GM23338 (cell line): ENCODE data around the gene PSMD6. TPM values are rescaled to one million over a fixed set of nuclear protein-coding genes. Genes with fewer than 3 reads are reported as not detected.

Experiments used
- ATAC-seq: fragments of 200-7000 bp; cut with Tn5 transposase; 3 replicates; pipeline ENCODE4 v1.9.1; 2020
- DNase-seq: peaks from one replicate; pipeline ENCODE4 v3.0.0-alpha.2; 2015; ENCODE audit warnings: low spot score
- H2AFZ ChIP-seq: fragments of 200-600 bp; sonication (generic); 2 replicates; pipeline ENCODE4 v1.8.0; 2016; ENCODE audit warnings: antibody characterized with exemption, mild to moderate bottlenecking, moderate library complexity
- H3F3A ChIP-seq: fragments of 200-600 bp; sonication (generic); replicated peaks from 2 replicates; pipeline ENCODE4 v1.8.0; 2017; ENCODE audit warnings: antibody characterized with exemption, mixed run types, low read depth
- H3K27ac ChIP-seq: fragments of 200-600 bp; sonication (generic); 2 replicates; pipeline ENCODE4 v1.6.1; 2016; ENCODE audit warnings: low read depth
- H3K27me3 ChIP-seq: fragments of 200-600 bp; sonication (generic); 2 replicates; pipeline ENCODE4 v1.8.0; 2016; ENCODE audit warnings: mild to moderate bottlenecking, mixed run types, moderate library complexity; ENCODE audit not compliant: insufficient read depth
- H3K36me3 ChIP-seq: fragments of 200-600 bp; sonication (generic); 2 replicates; pipeline ENCODE4 v1.8.0; 2016; ENCODE audit warnings: mild to moderate bottlenecking; ENCODE audit not compliant: insufficient read depth
- H3K4me1 ChIP-seq: fragments of 200-600 bp; sonication (generic); 2 replicates; pipeline ENCODE4 v1.8.0; 2016; ENCODE audit warnings: mild to moderate bottlenecking, moderate library complexity; ENCODE audit not compliant: insufficient read depth
- H3K4me2 ChIP-seq: fragments of 200-600 bp; sonication (generic); 2 replicates; pipeline ENCODE4 v1.7.1; 2017; ENCODE audit warnings: mixed run types
- H3K4me3 ChIP-seq: fragments of 200-600 bp; sonication (generic); 2 replicates; pipeline ENCODE4 v1.6.1; 2016; ENCODE audit warnings: mixed run types
- H3K79me2 ChIP-seq: fragments of 200-600 bp; sonication (generic); replicated peaks from 2 replicates; pipeline ENCODE4 v1.8.0; 2017; ENCODE audit warnings: mild to moderate bottlenecking; ENCODE audit not compliant: insufficient read depth
- H3K9me2 ChIP-seq: fragments of 200-600 bp; sonication (generic); 2 replicates; pipeline ENCODE4 v1.8.0; 2017; ENCODE audit not compliant: insufficient read depth
- H4K20me1 ChIP-seq: fragments of 200-600 bp; sonication (generic); replicated peaks from 2 replicates; pipeline ENCODE4 v1.8.0; 2017; ENCODE audit warnings: mild to moderate bottlenecking; ENCODE audit not compliant: insufficient read depth
- H3K27ac Mint-ChIP-seq: 2 replicates; pipeline ENCODE4 v1.8.0; 2020; ENCODE audit warnings: inconsistent platforms, mild to moderate bottlenecking, moderate library complexity, mixed read lengths
- H3K27me3 Mint-ChIP-seq: 3 replicates; pipeline ENCODE4 v1.8.0; 2022; ENCODE audit warnings: low read depth, mild to moderate bottlenecking, moderate library complexity, mixed read lengths, inconsistent platforms; ENCODE audit not compliant: insufficient read depth, poor library complexity
- H3K36me3 Mint-ChIP-seq: 3 replicates; pipeline ENCODE4 v1.8.0; 2021; ENCODE audit warnings: low read depth, mild to moderate bottlenecking, inconsistent platforms, moderate library complexity, mixed read lengths
- H3K4me1 Mint-ChIP-seq: 3 replicates; pipeline ENCODE4 v1.8.0; 2020; ENCODE audit warnings: mild to moderate bottlenecking, inconsistent platforms, mixed read lengths
- H3K4me3 Mint-ChIP-seq: 3 replicates; pipeline ENCODE4 v1.8.0; 2021; ENCODE audit warnings: moderate library complexity, mild to moderate bottlenecking, inconsistent platforms, mixed read lengths
- H3K9me3 Mint-ChIP-seq: 3 replicates; pipeline ENCODE4 v1.8.0; 2020; ENCODE audit warnings: moderate library complexity, mild to moderate bottlenecking, inconsistent platforms, mixed read lengths
- CREB1 ChIP-seq: fragments of 250-450 bp; sonication (Bioruptor Pico); IDR thresholded peaks from 2 replicates; pipeline ENCODE4 v1.5.0; 2020; ENCODE audit warnings: low read depth, mild to moderate bottlenecking, moderate library complexity
- EZH2 ChIP-seq: fragments of 200-600 bp; sonication (generic); IDR thresholded peaks from one replicate; pipeline ENCODE4 v1.8.0; 2017; ENCODE audit warnings: antibody characterized with exemption, mild to moderate bottlenecking, low read depth; ENCODE audit not compliant: unreplicated experiment
- JUNB ChIP-seq: IDR thresholded peaks from one replicate; pipeline ENCODE4 v1.6.1; 2016; ENCODE audit warnings: antibody characterized with exemption; ENCODE audit not compliant: unreplicated experiment
- POLR2AphosphoS5 ChIP-seq: IDR thresholded peaks from 2 replicates; pipeline ENCODE4 v1.6.1; 2016; ENCODE audit warnings: antibody characterized with exemption, low read depth
- STAT1 ChIP-seq: IDR thresholded peaks from one replicate; pipeline ENCODE4 v1.6.1; 2016; ENCODE audit warnings: antibody characterized with exemption; ENCODE audit not compliant: unreplicated experiment
- ZNF462 ChIP-seq: fragments of 250-450 bp; sonication (Bioruptor Pico); IDR thresholded peaks from 2 replicates; pipeline ENCODE4 v1.5.0; 2020; ENCODE audit warnings: mild to moderate bottlenecking, moderate library complexity
- polyA plus RNA-seq: library from polyadenylated mRNA; unstranded; fragments of >200 nt; fragmentation: Nextera tagmentation; extraction: Ambion mirVana; gene quantifications from 2 replicates; pipeline ENCODE4 v1.2.1, GENCODE V29; 2016
- total RNA-seq: library from RNA; depleted of rRNA; stranded (reverse); fragments of >200 nt; shearing (Covaris generic); gene quantifications from 2 replicates; pipeline ENCODE4 v1.2.3, GENCODE V29; 2014
- TF ChIP-seq, protein P1 (sequence below): IDR thresholded peaks from 2 replicates; pipeline ENCODE4 v1.6.1; 2016; ENCODE audit warnings: antibody characterized with exemption

The PSMD6 gene
- total and polyA plus RNA-seq, 2 experiments from 2014 or later: 98.1 to 205 TPM

- no peak for TF ChIP-seq ZNF462
- TF ChIP-seq EZH2: no peak
- TF ChIP-seq STAT1: no peak
- TF ChIP-seq, protein P1, sequence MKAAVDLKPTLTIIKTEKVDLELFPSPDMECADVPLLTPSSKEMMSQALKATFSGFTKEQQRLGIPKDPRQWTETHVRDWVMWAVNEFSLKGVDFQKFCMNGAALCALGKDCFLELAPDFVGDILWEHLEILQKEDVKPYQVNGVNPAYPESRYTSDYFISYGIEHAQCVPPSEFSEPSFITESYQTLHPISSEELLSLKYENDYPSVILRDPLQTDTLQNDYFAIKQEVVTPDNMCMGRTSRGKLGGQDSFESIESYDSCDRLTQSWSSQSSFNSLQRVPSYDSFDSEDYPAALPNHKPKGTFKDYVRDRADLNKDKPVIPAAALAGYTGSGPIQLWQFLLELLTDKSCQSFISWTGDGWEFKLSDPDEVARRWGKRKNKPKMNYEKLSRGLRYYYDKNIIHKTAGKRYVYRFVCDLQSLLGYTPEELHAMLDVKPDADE: no peak
Measured at GRCh38 chr3:63973406-63973805, 49.9 kb downstream of the PSMD6 start (continued).

- Mint-ChIP-seq H3K27me3 (no peaks in the 10 kb centered on the region), H3K4me1 (peaks cover 64% of the 10 kb centered on the region), H3K36me3 (no peaks in the 10 kb centered on the region), H3K9me3 (no peaks in the 10 kb centered on the region), H3K4me3 (no peak overlapping the region), H3K27ac (no peak overlapping the region)
- no peaks in the 10 kb centered on the region for H3F3A ChIP-seq
- peak overlapping the region; percentile 49; the same call in 1 of the 2 replicates for H3K4me2 ChIP-seq
- H3K9me2 ChIP-seq: no peaks in the 10 kb centered on the region
- H2AFZ ChIP-seq: no peak overlapping the region
- ATAC-seq (peak; percentile 19; the same call in 2 of the 3 replicates), DNase-seq (no peak)
- H3K4me1 ChIP-seq: peaks cover 56% of the 10 kb centered on the region
- H3K4me3 ChIP-seq: no peak overlapping the region
- no peak overlapping the region for H3K27ac ChIP-seq
- H3K79me2 ChIP-seq: peaks cover 39% of the 10 kb centered on the region
- H3K36me3 ChIP-seq: no peaks in the 10 kb centered on the region
- H3K27me3 ChIP-seq: no peaks in the 10 kb centered on the region
- no peaks in the 10 kb centered on the region for H4K20me1 ChIP-seq
- TF ChIP-seq ZNF462 (no peak), POLR2AphosphoS5 (no peak), STAT1 (no peak), JUNB (no peak), CREB1 (CRISPR knock-in tag) (no peak), EZH2 (no peak)
- TF ChIP-seq, protein P1: no peak
Measured at GRCh38 chr3:63972987-63973386, 50.3 kb downstream of the PSMD6 start.
